Retina (tissue), 1 donor: ENCODE measurements around the gene AUP1.
A peak's percentile ranks its signal among the peaks of the same experiment; 100 is the strongest.

ENCODE experiments used
- DNase-seq: peaks from one replicate; pipeline ENCODE4 v3.0.0-alpha.2; 2016

Gene AUP1

GRCh38 chr2:74512744-74513604, 16.5 kb downstream of the AUP1 start:
- peak; percentile 36 for DNase-seq

DNA sequence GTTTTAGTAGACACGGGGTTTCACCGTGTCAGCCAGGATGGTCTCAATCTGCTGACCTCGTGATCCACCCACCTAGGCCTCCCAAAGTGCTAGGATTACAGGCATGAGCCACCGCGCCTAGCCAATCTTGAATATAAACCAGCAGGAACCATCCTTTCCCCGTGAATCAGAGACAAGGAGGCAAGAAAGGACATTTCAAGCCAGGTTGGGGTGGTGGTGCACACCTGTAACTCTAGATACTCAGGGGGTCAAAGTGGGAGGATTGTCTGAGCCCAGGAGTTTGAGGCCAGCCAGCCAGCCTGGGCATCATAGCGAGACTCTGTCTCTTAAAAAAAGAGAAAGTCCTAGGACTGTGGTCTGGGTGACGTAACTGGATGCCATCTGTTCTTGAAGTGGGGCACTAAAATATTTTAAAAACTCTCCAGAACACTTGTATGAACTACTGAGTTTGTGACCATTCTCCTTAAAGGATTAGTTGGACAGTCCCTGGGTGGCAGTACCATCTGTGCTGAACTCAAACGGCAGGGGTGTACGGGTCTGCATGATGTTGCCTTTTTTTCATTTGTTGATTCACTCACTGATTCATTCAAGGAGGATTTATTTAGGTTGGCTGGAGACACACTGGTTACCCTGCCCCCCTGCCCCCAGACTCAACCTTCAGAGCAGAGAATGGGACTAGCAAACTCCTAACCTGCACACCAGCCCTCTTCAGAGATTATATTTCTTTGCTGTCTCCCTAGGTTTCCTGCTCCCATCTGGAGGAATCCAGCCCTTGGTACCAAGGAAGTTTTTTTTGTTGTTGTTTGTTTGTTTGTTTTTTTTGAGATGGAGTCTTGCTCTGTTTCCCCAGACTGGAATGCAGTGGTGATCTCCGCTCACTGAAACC, 18.2 kb downstream of the AUP1 start:
- DNase-seq = no peak

GRCh38 chr2:74510272-74510671, 19.2 kb downstream of the AUP1 start:
- no peak for DNase-seq

- no peak for DNase-seq
Observed at GRCh38 chr2:74507926-74508520, 21.5 kb downstream of the AUP1 start.

GRCh38 chr2:74507145-74507925, 22.2 kb downstream of the AUP1 start, which contains the start of gene PCGF1:
TSS of gene PCGF1 (minus strand) at chr2:74507695. CDS start at chr2:74507668, 27 bp downstream.
- DNase-seq = peak; percentile 100

DNA sequence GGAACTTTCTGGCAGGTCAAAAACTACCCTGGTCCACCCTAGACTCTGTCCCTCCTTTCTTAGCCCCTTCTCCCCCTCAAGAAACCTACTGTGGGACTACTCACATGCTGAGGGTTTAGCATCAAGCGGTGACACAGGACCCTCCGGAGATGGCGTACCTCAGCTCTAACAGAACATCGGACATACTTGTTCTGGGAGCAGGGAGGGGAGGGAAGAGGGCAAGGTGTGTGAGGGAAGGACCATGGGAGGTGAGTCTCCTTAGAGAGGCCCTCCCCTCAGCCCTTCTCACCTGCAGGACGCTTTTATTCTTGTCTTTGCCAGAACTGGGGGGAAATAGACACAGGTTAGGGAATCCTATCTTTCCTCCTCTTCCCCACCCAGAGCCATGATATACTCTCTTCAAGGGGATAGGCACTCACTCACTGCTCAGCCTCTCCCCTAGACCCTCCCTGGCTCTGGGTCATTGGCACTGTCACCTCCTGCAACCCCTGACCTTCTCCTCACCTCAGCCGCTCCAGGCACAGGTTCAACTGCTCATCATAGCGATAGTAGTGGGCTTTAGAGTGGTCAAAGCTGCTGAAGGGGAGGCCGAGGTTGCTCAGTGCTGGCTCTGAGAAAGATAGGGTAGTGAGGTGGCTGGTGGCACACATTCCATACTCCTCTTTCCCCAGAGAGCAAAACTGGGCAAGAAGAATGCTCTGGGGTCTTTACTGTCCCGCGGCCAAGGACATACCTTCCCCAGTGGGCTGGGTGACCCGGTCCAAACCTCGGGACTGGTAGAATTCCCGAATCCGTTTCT, 23.9 kb downstream of the AUP1 start:
- no peak for DNase-seq

GRCh38 chr2:74504591-74504990, 24.9 kb downstream of the AUP1 start:
- no peak for DNase-seq

DNA sequence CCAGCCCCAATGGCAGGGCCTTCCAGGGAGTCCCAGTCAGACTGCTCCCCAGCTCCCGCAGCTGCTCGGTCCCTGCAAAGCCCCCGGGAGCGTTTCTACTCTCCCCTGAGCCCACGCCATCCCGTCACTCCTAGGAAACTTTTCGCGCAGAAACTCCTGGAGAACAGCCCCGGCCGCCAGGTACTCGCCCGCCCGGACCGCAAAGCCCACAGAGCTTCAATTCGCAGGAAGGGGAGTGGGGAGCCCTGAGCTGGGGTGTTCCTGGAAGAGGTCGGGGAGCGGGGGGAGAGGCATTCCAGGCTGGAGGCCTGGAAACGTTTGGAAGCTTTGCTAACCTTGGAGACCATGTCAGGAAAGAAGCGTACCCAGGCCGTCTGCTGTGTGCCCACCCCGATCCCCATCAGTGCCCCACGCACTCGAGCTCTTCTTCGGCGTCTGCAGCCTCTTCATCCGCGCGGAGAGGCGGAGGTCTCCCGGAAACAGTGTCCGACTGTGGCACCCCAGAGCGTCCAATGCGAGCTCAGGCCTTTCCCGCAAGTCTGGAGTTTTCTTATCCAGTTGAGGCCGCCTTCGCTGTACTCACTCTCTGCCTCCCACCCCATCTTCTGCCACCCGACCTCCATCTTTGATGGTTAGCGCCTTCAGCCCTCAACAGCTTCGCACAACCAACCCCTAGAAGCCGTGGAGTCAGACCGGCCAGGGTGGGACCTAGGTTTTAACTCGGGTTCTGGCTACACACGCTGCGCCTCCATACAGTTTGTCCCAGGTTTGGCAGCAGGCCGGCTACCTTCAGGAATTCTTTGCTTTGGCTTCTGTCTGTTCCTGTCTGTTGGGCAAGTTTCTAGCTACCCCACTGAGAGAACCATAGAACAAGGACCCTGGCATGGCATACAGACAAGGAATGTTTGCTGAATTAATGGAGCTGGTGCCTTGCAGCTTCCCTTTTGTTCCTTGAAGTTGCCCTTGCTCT, 25.7 kb downstream of the AUP1 start:
- DNase-seq = peak; percentile 16

- DNase-seq = peak; percentile 75
Observed at GRCh38 chr2:74502720-74503505, 26.6 kb downstream of the AUP1 start.

DNA sequence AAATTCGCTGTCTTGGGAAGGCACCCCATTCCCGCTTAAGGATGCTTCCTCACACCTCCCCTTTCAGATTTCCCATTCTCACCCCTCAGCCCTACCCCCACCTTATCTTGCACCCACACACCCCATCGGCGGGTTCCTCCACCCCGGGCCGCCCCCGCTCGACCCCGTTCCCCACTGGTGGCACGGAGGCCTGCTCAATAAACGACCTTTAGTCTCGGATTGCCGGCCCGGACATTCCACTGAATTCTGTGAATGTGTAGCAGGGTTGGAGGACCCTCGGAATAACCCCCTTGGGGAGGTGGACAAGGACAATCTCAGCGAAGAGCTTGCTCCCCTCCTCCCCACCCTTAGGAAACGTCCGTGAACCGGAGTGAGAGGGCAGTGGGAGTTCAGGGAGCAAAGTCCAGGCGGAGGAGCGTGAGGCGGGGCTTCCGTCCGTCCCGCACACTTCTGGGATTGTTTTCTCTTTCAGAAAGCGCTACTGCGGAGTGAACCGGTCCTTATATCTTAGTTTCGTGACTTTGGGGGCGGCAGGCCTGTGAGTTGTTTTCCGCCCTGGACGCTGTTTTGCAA, 27.3 kb downstream of the AUP1 start:
- DNase-seq = peak; percentile 54

DNA sequence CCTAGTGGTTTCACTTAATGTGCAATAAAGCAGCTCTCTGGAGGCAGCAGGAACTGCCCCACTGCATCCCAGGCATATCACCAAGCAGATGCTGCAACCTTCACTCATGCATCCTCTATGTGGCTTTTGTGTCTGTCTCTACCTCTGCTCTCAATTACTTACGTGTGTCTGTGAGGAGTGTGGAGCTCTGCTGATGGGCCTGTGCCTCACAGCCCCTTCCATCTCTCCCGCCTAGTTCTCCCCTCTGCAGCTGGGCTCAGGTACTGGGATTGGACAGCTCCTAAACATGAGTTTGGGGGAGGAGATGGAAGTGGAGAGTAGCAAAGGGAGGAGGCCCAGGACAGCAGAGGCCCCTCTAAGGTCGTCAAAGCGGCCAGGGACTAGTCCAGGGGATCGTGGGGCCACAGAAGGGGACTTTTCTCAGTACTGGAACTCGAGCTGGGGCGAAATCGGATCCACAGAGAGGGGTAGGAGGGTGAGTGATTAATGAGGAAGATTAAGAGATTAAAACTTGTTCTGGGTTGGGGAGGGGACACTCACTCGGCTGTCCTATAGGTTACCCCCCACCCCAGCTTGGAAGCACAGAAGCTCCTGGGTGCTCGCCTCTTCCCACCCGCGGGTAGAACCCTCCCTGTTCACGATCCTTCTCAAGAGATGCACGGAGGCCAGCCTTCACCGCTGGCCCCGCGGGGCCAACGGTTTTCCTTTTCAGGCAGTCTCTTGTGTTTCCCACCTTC, 28.0 kb downstream of the AUP1 start:
- DNase-seq = peak; percentile 37

GRCh38 chr2:74500578-74500946, 28.9 kb downstream of the AUP1 start:
- DNase-seq = peak; percentile 16

DNA sequence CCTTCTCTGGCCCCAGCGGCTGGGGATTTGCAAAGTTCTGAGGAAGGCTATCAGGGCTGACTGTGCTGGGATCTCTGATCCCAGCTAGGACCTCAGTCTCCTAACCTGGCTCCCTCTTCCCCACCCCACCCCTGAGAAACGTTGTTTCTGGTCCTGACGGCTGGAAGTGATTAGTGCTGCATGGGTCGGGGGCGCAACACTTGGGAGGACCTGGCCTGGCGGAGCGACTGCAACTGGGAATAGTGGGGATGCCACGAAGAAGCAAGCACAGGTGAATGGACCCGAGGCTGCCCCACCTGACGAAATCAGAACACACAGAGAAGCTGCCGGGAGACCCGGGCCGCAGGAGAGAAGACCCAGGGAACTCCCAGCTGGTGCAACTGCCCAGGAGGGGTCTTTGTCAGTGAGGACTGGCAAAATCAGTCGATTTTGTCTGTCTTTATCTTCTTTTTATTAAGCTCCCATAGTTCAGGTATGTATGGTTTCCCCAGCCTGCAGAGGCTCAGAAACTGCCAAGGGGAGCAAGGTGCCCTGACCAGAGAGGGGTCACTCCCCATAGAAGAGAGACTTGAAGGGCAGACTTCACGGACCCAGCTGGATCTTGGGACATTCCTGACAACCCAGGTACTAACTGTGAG, 29.4 kb downstream of the AUP1 start:
- no peak for DNase-seq

- DNase-seq = peak; percentile 62
Observed at GRCh38 chr2:74499267-74499939, 30.1 kb downstream of the AUP1 start, which contains the start of gene LBX2. TSS of gene LBX2 (minus strand) at chr2:74499603. CDS start at chr2:74499537, 66 bp downstream.

DNA sequence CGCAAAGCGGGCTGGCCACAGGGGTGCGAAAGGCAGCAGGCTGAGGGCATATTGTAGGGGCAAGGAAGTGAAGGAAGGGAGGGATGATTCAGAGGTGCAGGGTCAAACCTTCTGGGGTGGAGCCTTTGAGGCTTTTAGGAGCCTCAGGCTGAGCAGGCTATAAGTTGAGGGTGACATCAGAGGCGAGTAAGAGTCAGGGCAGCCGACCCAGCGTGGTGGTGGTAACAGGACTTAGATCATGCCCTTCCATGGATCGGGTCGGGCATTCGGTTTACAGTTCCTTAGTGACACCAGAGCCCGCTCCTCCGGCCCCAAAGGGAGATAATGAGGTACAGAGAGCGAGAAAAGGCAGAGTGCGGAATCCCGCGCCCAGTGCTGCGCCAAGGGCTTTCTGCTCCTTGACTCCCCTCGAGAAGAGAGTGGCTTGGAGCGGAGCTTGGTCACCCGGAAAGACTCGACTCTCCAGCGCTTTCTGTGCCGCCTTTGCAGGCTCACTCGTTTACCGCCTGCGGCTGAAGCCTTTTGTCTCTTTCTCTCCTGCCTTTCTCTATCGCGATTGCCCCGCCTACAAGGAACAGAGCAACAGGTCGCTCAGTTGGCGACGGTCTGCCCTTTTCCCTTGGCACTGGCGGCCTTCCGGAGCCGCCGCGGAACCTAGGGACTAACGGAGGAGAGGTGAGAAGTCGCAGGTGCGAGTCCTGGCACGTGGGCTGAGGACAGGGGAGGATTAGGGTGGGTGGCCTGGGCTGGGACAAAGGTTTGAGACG, 30.8 kb downstream of the AUP1 start:
- peak; percentile 76 for DNase-seq

DNA sequence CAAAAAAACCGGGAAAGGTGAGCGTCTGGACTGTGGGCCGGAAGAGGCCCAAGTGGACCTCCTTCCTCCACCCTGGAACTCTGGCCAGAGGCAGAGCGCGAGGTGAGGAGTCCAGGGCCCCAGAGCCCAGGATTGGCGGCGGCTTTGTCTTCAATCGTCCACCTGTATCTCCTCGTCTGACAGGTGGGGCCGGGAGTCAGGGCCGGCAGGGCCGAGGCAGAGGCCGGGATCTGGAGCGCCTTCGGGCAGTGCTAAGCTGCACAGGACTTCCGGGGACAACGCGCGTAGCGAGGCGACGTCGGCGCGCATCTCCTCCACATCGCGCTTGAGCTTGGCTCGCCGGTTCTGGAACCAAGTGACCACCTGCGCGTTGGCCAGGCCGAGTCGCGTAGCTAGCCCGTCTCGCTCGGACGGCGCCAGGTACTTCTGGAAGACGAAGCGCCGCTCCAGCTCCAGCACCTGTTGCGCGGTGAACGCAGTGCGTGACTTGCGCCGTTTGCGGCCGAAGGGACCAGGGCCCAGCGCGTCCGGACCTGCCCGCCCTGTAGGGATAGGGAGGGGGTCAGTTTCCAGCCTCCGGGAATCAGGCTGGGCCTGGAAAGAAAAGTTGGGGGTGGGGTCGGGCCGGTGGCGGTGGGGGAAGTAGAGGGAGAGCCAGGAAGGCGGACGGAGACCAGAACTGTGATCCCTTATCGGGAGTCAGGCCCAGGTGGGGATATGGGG, 31.6 kb downstream of the AUP1 start:
- DNase-seq = peak; percentile 60
